Left ventricle myocardium inferior (tissue), 1 donor: ENCODE measurements around the gene PIK3CD. TPM values are rescaled to one million over a fixed set of nuclear protein-coding genes. Genes with fewer than 3 reads are reported as not detected.

Experiments
- DNase-seq: peaks from one replicate; pipeline ENCODE4 v3.0.0-alpha.2; 2020
- H3K27ac ChIP-seq: fragments of 200-600 bp; replicated peaks from 2 replicates; pipeline ENCODE4 v1.8.0; 2021
- H3K27me3 ChIP-seq: fragments of 200-600 bp; 2 replicates; pipeline ENCODE4 v1.8.0; 2021; ENCODE audit warnings: low read depth
- H3K36me3 ChIP-seq: fragments of 200-600 bp; 2 replicates; pipeline ENCODE4 v1.8.0; 2021
- H3K4me1 ChIP-seq: fragments of 200-600 bp; 2 replicates; pipeline ENCODE4 v1.8.0; 2021
- H3K4me3 ChIP-seq: fragments of 200-600 bp; 2 replicates; pipeline ENCODE4 v1.8.0; 2021; ENCODE audit warnings: mild to moderate bottlenecking, moderate library complexity
- H3K9me3 ChIP-seq: fragments of 200-600 bp; replicated peaks from 2 replicates; pipeline ENCODE4 v1.8.0; 2021
- intact Hi-C: fragments of 100-400 bp; cut with micrococcal nuclease; formaldehyde crosslinking; loops from one replicate; pipeline ENCODE4 v1.11.0; 2022
- total RNA-seq: library from RNA; stranded (reverse); fragmentation: NEBNext Ultra II Directional; extraction: Animal tissue kit (Norgen Biotek cat#: 25700); gene quantifications from one replicate; pipeline ENCODE4 v1.2.1, GENCODE V29; 2021
- TF ChIP-seq, protein P1 (sequence below): fragments of 200-600 bp; IDR thresholded peaks from 2 replicates; pipeline ENCODE4 v1.8.0; 2021; ENCODE audit warnings: antibody characterized with exemption, mild to moderate bottlenecking, borderline replicate concordance
- donor health status: DM: no; HTN: yes; CAD: no; lungs with severe emphysema.

PIK3CD gene
- total RNA-seq, 1 donor from 2014 or later: 2.6 TPM

DNA sequence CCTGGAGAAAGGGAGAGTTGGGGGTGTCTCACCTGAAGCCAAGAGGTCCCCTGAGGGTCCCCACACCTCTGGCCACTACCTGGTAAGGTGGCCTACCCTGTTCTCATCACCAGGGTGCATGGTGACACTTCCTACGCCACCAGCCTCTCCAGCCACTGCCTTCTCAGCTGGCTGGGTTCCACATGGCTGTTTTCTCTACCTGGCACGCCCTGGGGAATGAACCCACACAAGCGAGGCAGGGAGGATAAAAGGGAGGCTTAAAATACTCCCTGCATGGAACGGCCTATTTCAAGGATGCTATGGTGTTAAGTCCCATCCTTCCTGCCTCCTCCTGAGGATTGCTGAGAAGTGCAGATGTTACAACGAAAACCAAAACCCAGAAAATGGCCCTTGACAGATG, 84.7 kb downstream of the PIK3CD start:
- intact Hi-C loops: no loop called here
- no peaks in the 10 kb centered on the region for H3K4me1 ChIP-seq
- DNase-seq: no peak

DNA sequence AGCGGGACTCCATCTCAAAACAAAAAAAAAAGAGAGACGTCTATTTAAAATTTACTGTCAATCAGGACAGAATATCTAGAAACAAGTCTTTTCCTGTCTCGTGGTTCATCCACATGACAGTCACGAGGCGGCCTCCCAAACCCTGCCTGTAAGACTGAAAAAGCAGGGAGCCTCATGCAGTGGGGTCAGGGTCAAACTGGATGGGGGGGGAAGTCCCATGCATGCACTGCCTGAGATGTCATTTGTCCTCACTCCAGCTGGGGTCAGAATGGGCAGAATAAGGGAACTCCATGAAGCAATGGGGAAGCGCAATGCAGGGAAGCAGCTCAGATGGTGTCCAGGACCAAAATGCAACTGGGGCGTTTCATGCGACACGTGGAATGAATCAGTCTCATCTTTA, 85.5 kb downstream of the PIK3CD start:
- Histone ChIP-seq H3K9me3 (no peaks in the 10 kb centered on the region), H3K4me3 (no peak overlapping the region), H3K27me3 (no peaks in the 10 kb centered on the region), H3K36me3 (peaks cover 100% of the 10 kb centered on the region), H3K4me1 (no peaks in the 10 kb centered on the region), H3K27ac (no peak overlapping the region)
- no peak for DNase-seq
- intact Hi-C loops: no loop called here
- TF ChIP-seq, protein P1, sequence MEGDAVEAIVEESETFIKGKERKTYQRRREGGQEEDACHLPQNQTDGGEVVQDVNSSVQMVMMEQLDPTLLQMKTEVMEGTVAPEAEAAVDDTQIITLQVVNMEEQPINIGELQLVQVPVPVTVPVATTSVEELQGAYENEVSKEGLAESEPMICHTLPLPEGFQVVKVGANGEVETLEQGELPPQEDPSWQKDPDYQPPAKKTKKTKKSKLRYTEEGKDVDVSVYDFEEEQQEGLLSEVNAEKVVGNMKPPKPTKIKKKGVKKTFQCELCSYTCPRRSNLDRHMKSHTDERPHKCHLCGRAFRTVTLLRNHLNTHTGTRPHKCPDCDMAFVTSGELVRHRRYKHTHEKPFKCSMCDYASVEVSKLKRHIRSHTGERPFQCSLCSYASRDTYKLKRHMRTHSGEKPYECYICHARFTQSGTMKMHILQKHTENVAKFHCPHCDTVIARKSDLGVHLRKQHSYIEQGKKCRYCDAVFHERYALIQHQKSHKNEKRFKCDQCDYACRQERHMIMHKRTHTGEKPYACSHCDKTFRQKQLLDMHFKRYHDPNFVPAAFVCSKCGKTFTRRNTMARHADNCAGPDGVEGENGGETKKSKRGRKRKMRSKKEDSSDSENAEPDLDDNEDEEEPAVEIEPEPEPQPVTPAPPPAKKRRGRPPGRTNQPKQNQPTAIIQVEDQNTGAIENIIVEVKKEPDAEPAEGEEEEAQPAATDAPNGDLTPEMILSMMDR: no peak

More for the DNA sequence above, 84.7 kb downstream of the PIK3CD start:
- H3K9me3 ChIP-seq: no peaks in the 10 kb centered on the region
- H3K36me3 ChIP-seq: peaks cover 100% of the 10 kb centered on the region
- TF ChIP-seq, protein P1: no peak
- H3K27me3 ChIP-seq: no peaks in the 10 kb centered on the region
- no peak overlapping the region for H3K27ac ChIP-seq
- H3K4me3 ChIP-seq: no peak overlapping the region

DNA sequence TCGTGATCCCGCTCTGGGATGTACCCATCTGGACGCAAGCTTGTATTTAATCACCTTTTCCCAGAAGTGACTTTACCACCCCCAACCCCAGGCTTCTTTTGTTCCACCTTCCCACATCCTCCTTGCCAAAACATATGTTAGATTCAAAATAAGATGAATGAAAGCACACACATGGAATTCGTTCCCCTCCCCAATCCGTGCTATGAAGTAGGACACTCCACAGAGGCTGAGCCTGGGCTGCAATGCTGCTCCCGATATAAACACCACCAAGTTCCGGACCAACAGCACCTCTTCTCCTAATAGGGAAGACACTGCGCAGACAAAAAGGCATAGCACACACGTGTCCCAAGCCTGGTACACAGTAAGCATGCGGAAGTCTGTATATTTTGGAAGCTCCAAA, 86.1 kb downstream of the PIK3CD start:
- H3K27me3 ChIP-seq: no peaks in the 10 kb centered on the region
- H3K36me3 ChIP-seq: peaks cover 100% of the 10 kb centered on the region
- no peak for DNase-seq
- H3K27ac ChIP-seq: no peak overlapping the region
- no peaks in the 10 kb centered on the region for H3K9me3 ChIP-seq
- intact Hi-C loops: no loop called here
- no peaks in the 10 kb centered on the region for H3K4me1 ChIP-seq
- H3K4me3 ChIP-seq: no peak overlapping the region
- TF ChIP-seq, protein P1: no peak

DNA sequence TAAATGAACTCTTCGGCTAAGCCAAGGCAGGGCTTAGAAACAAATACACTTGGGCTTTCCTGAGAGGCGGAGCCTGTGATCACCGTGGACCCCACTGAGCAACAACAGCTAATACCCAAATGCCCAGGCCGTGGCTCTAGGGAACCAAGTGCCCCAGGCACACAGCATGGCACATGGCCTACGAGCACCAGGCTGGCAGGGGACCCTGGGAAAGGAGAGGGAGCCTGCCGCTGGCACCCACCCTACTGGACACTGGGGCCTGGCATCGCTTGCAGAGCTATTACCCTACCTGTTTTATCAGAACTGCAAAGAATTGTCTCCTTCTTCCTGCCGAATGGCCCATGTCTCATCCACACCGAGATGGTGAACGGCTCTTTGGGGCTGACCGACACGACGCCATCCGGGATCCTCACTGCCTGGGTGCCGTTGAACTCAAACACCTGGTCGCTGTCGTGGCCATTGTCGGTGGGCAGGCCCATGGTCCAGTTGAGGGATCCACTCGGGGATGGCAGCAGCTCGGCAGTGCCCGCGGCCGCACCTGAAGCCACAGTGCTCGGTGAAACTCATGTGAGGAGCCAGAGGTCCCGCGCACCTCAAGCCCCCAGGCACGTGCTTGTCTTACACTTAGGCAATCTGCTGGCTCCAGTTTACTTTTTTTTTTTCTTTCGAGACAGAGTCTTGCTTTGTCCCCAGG, 92.7 kb downstream of the PIK3CD start:
- Histone ChIP-seq H3K4me1 (no peaks in the 10 kb centered on the region), H3K4me3 (no peak overlapping the region), H3K9me3 (no peaks in the 10 kb centered on the region), H3K27me3 (no peaks in the 10 kb centered on the region), H3K36me3 (peaks cover 85% of the 10 kb centered on the region), H3K27ac (no peak overlapping the region)
- DNase-seq: no peak
- TF ChIP-seq, protein P1: no peak
- intact Hi-C loops: no loop called here

DNA sequence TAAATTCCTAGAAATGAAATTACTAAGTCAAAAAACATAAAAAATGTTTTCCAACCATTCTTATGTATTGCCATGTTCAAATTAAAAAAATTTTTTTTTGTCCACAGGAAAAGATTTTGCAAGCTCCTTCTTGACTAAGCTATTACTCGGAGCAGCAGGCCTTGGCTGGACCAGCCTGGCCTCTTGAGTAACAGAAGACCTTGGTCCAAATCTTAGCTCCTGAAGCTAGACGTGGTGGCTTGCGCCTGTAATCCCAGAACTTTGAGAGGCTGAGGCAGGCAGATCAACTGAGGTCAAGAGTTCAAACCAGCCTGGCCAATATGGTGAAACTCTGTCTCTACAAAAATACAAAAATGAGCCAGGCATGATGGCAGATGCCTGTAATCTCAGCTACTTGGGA, 94.7 kb downstream of the PIK3CD start:
- no peak overlapping the region for H3K4me3 ChIP-seq
- DNase-seq: no peak
- no peaks in the 10 kb centered on the region for H3K27me3 ChIP-seq
- H3K9me3 ChIP-seq: no peaks in the 10 kb centered on the region
- intact Hi-C loops: no loop called here
- H3K36me3 ChIP-seq: peaks cover 85% of the 10 kb centered on the region
- H3K27ac ChIP-seq: no peak overlapping the region
- H3K4me1 ChIP-seq: no peaks in the 10 kb centered on the region
- TF ChIP-seq, protein P1: no peak
